Endothelial cell (in vitro differentiated cells): ENCODE results near the gene RNF10. TPM values are rescaled to one million over a fixed set of nuclear protein-coding genes. Genes with fewer than 3 reads are reported as not detected.
"Not testable (repeated sequence)": the region's sequence is repeated elsewhere in the genome, so short reads cannot be mapped to it uniquely, and the experiment has no call there.

ENCODE experiments used
- DNase-seq: peaks from one replicate; pipeline ENCODE4 v3.0.0; 2021; ENCODE audit warnings: low spot score
- H3K27ac Mint-ChIP-seq: one replicate; pipeline ENCODE4 v1.8.0; 2021; ENCODE audit warnings: mixed read lengths, inconsistent platforms; ENCODE audit not compliant: unreplicated experiment
- H3K27me3 Mint-ChIP-seq: one replicate; pipeline ENCODE4 v1.8.0; 2021; ENCODE audit warnings: mild to moderate bottlenecking, moderate library complexity, mixed read lengths, inconsistent platforms; ENCODE audit not compliant: unreplicated experiment
- H3K36me3 Mint-ChIP-seq: one replicate; pipeline ENCODE4 v1.8.0; 2021; ENCODE audit warnings: mild to moderate bottlenecking, low read depth, mixed read lengths, inconsistent platforms; ENCODE audit not compliant: unreplicated experiment
- H3K4me1 Mint-ChIP-seq: one replicate; pipeline ENCODE4 v1.8.0; 2021; ENCODE audit warnings: mild to moderate bottlenecking, mixed read lengths, inconsistent platforms; ENCODE audit not compliant: unreplicated experiment
- H3K4me3 Mint-ChIP-seq: one replicate; pipeline ENCODE4 v1.8.0; 2021; ENCODE audit warnings: mild to moderate bottlenecking, mixed read lengths, inconsistent platforms; ENCODE audit not compliant: unreplicated experiment
- H3K9me3 Mint-ChIP-seq: one replicate; pipeline ENCODE4 v1.8.0; 2021; ENCODE audit warnings: mixed read lengths, inconsistent platforms; ENCODE audit not compliant: unreplicated experiment
- total RNA-seq: library from RNA; stranded (reverse); fragmentation: NEBNext Ultra II Directional; extraction: Animal tissue kit (Norgen Biotek cat#: 25700); gene quantifications from one replicate; pipeline ENCODE4 v1.2.1, GENCODE V29; 2021; ENCODE audit not compliant: unreplicated experiment
- TF ChIP-seq, protein P1 (sequence below): fragments of 200-600 bp; sonication (generic); IDR thresholded peaks from one replicate; pipeline ENCODE4 v1.5.0; 2021; ENCODE audit warnings: antibody characterized with exemption; ENCODE audit not compliant: unreplicated experiment

RNF10 gene
- total RNA-seq, 1 donor from 2014 or later, result 157 TPM

- H3K36me3 Mint-ChIP-seq, result no peaks in the 10 kb centered on the region
- no peak for DNase-seq
- H3K9me3 Mint-ChIP-seq, result no peaks in the 10 kb centered on the region
- H3K27me3 Mint-ChIP-seq, result no peaks in the 10 kb centered on the region
- TF ChIP-seq, protein P1, sequence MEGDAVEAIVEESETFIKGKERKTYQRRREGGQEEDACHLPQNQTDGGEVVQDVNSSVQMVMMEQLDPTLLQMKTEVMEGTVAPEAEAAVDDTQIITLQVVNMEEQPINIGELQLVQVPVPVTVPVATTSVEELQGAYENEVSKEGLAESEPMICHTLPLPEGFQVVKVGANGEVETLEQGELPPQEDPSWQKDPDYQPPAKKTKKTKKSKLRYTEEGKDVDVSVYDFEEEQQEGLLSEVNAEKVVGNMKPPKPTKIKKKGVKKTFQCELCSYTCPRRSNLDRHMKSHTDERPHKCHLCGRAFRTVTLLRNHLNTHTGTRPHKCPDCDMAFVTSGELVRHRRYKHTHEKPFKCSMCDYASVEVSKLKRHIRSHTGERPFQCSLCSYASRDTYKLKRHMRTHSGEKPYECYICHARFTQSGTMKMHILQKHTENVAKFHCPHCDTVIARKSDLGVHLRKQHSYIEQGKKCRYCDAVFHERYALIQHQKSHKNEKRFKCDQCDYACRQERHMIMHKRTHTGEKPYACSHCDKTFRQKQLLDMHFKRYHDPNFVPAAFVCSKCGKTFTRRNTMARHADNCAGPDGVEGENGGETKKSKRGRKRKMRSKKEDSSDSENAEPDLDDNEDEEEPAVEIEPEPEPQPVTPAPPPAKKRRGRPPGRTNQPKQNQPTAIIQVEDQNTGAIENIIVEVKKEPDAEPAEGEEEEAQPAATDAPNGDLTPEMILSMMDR, result no peak
- H3K4me1 Mint-ChIP-seq, result no peaks in the 10 kb centered on the region
- H3K4me3 Mint-ChIP-seq, result no peak overlapping the region
- no peak overlapping the region for H3K27ac Mint-ChIP-seq
Observed at GRCh38 chr12:120614848-120615247, 80.7 kb downstream of the RNF10 start.

GRCh38 chr12:120617193-120617592 lies 83.0 kb downstream of the RNF10 start:
- not testable (repeated sequence) for H3K9me3 Mint-ChIP-seq, H3K4me1 Mint-ChIP-seq, H3K27me3 Mint-ChIP-seq, H3K36me3 Mint-ChIP-seq, DNase-seq, H3K27ac Mint-ChIP-seq, H3K4me3 Mint-ChIP-seq

DNA sequence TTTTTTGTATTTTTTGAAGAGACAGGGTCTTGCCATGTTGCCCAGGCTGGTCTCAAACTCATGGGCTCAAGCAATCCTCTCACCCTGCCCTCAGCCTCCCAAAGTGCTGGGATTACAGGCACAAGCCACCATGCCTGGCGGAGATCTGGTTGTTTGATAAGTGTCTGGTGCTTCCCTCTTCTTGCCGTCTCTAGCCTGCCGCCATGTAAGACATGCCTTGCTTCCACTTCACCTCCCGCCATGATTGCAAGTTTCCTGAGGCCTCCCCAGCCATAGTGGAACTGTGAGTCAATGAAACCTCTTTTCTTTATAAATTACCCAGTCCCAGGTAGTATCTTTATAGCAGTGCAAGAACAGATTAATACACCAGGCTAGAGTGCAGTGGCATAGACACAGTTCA lies 83.6 kb downstream of the RNF10 start:
- H3K4me1 Mint-ChIP-seq, H3K9me3 Mint-ChIP-seq, H3K27ac Mint-ChIP-seq, H3K36me3 Mint-ChIP-seq, H3K4me3 Mint-ChIP-seq, DNase-seq, H3K27me3 Mint-ChIP-seq: not testable (repeated sequence)

GRCh38 chr12:120618954-120619615 lies 84.9 kb downstream of the RNF10 start:
- Mint-ChIP-seq H3K27me3 (no peaks in the 10 kb centered on the region), H3K9me3 (no peaks in the 10 kb centered on the region), H3K36me3 (no peaks in the 10 kb centered on the region), H3K27ac (no peak overlapping the region), H3K4me3 (no peak overlapping the region), H3K4me1 (peaks cover 12% of the 10 kb centered on the region)
- DNase-seq, result no peak
- TF ChIP-seq, protein P1, result no peak

DNA sequence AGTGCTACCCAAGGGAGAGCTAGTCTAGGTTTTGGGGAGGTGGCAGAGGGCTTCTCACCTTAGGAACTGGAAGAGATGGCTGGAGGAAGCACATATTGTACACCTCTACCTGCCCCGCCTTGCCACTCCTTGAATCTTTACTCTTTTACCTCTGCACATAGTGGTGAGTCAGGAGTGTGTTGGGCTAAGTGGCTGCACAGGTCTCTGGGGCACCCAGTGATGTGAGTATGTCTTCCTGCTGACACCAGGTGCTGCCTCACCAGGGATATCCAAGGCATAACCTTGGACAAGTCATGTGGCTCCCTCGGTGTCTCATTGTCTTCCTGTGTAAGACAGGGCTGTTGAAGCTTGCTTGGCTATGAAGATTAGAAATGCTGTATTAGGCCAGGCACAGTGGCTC lies 86.5 kb downstream of the RNF10 start:
- Mint-ChIP-seq H3K4me3 (no peak overlapping the region), H3K4me1 (peaks cover 12% of the 10 kb centered on the region), H3K9me3 (no peaks in the 10 kb centered on the region), H3K36me3 (no peaks in the 10 kb centered on the region), H3K27ac (no peak overlapping the region), H3K27me3 (peaks cover 2% of the 10 kb centered on the region)
- DNase-seq, result no peak
- TF ChIP-seq, protein P1, result no peak

DNA sequence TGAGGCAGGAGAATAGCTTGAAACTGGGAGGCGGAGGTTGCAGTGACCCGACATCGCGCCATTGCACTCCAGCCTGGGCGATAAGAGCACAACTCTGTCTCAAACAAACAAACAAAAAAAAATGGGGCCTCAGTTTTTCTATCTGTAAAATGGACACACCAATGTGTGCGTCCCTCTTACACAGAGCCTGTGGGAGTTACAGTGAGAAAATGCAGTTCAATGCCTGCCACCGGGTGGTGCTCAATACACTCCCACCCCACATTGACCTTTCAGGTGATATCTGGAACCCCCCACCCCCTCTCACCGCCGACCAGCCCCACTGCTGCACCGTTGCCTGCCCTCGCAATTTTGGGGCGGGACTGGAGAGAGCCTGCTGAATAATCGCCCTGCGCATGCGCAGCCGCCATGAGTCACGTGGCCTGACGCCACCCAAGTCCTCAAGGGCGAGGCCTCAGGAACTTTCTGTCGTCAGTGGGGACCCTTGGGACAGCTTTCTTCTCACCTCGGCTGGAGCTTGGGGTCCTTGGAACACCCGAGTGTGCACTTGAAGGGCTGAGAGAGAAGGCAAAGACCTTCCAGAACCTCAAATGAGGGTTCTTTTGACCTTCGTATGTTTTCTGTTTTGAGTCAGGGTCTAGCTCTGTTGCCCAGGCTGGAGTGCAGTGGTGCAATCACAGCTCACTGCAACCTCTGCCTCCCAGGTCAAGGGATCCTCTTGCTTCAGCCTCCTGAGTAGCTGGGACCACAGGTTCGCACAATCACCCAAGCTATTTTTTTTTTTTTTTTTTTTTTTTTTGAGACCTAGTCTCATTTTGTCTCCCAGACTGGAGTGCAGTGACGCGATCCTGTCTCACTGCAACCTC lies 91.6 kb downstream of the RNF10 start:
- TF ChIP-seq, protein P1, result peak; percentile 20
- peaks cover 4% of the 10 kb centered on the region for H3K27me3 Mint-ChIP-seq
- no peaks in the 10 kb centered on the region for H3K36me3 Mint-ChIP-seq
- DNase-seq, result no peak
- H3K9me3 Mint-ChIP-seq, result no peaks in the 10 kb centered on the region
- no peak overlapping the region for H3K27ac Mint-ChIP-seq
- H3K4me1 Mint-ChIP-seq, result peaks cover 12% of the 10 kb centered on the region
- no peak overlapping the region for H3K4me3 Mint-ChIP-seq
